ENCODE measurements around the gene PCDHGC5.

- TF ChIP-seq POLR2AphosphoS5 (IDR thresholded peaks at IDR 0.05; ENCODE audit: borderline replicate concordance, low read depth, low read length) (no peak), EZH2 (IDR thresholded peaks at IDR 0.05) (no peak)
Observed at GRCh38 chr5:141515141-141515540, 26.3 kb downstream of the PCDHGC5 start.
